Measurements from ENCODE around the gene PDGFA. TPM values are rescaled to one million over a fixed set of nuclear protein-coding genes. Genes with fewer than 3 reads are reported as not detected.

The PDGFA gene
- total RNA-seq, 1 experiment from 2014 or later: 20.1 TPM

GRCh38 chr7:491958-492713 lies 27.5 kb downstream of the PDGFA start:
- no peak for DNase-seq (ENCODE audit: unreplicated experiment)
- no peak overlapping the region for H3K27ac Mint-ChIP-seq (ENCODE audit: low read depth, unreplicated experiment)
- no peak for TF ChIP-seq CTCF (IDR thresholded peaks at IDR 0.05; ENCODE audit: unreplicated experiment)
- H3K4me3 Mint-ChIP-seq (ENCODE audit: unreplicated experiment): no peak overlapping the region
- ChIA-PET CTCF (no interaction called here), POLR2A (no interaction called here)
- peaks cover 8% of the 10 kb centered on the region for H3K4me1 Mint-ChIP-seq (ENCODE audit: insufficient read depth, unreplicated experiment)
- BruUV-seq (replicated peaks): no TSS peak
- H3K27me3 Mint-ChIP-seq (ENCODE audit: insufficient read depth, unreplicated experiment): no peaks in the 10 kb centered on the region
- H3K9me3 Mint-ChIP-seq (ENCODE audit: unreplicated experiment): no peaks in the 10 kb centered on the region
- peaks cover 17% of the 10 kb centered on the region for H3K36me3 Mint-ChIP-seq (ENCODE audit: insufficient read depth, unreplicated experiment)
- intact Hi-C loops (cut with micrococcal nuclease): no loop called here

GRCh38 chr7:491292-491957 lies 28.2 kb downstream of the PDGFA start:
- intact Hi-C loops (cut with micrococcal nuclease): no loop called here
- Mint-ChIP-seq H3K4me3 (ENCODE audit: unreplicated experiment) (no peak overlapping the region), H3K27ac (ENCODE audit: low read depth, unreplicated experiment) (no peak overlapping the region), H3K36me3 (ENCODE audit: insufficient read depth, unreplicated experiment) (peaks cover 9% of the 10 kb centered on the region), H3K4me1 (ENCODE audit: insufficient read depth, unreplicated experiment) (peaks cover 8% of the 10 kb centered on the region), H3K9me3 (ENCODE audit: unreplicated experiment) (no peaks in the 10 kb centered on the region), H3K27me3 (ENCODE audit: insufficient read depth, unreplicated experiment) (peaks cover 6% of the 10 kb centered on the region)
- DNase-seq (ENCODE audit: unreplicated experiment): no peak
- no TSS peak for BruUV-seq (replicated peaks)
- CTCF ChIA-PET: no interaction called here
- POLR2A ChIA-PET: no interaction called here
- TF ChIP-seq CTCF (IDR thresholded peaks at IDR 0.05; ENCODE audit: unreplicated experiment): no peak

GRCh38 chr7:490461-491291 lies 29.0 kb downstream of the PDGFA start:
- no peak overlapping the region for H3K27ac Mint-ChIP-seq (ENCODE audit: low read depth, unreplicated experiment)
- no peak for DNase-seq (ENCODE audit: unreplicated experiment)
- no TSS peak for BruUV-seq (replicated peaks)
- no peak overlapping the region for H3K4me3 Mint-ChIP-seq (ENCODE audit: unreplicated experiment)
- H3K9me3 Mint-ChIP-seq (ENCODE audit: unreplicated experiment): no peaks in the 10 kb centered on the region
- TF ChIP-seq CTCF (IDR thresholded peaks at IDR 0.05; ENCODE audit: unreplicated experiment): no peak
- H3K4me1 Mint-ChIP-seq (ENCODE audit: insufficient read depth, unreplicated experiment): peaks cover 8% of the 10 kb centered on the region
- POLR2A ChIA-PET: no interaction called here
- intact Hi-C loops (cut with micrococcal nuclease): no loop called here
- H3K27me3 Mint-ChIP-seq (ENCODE audit: insufficient read depth, unreplicated experiment): peaks cover 14% of the 10 kb centered on the region
- H3K36me3 Mint-ChIP-seq (ENCODE audit: insufficient read depth, unreplicated experiment): peaks cover 3% of the 10 kb centered on the region
- CTCF ChIA-PET: interaction anchor here (0.7 kb wide), 1 partner anchor 284 kb away, joined by 3 read pairs; no protein-coding TSS in a partner anchor

- Mint-ChIP-seq H3K27ac (ENCODE audit: low read depth, unreplicated experiment) (no peak overlapping the region), H3K4me1 (ENCODE audit: insufficient read depth, unreplicated experiment) (peaks cover 12% of the 10 kb centered on the region), H3K4me3 (ENCODE audit: unreplicated experiment) (no peak overlapping the region), H3K27me3 (ENCODE audit: insufficient read depth, unreplicated experiment) (peaks cover 16% of the 10 kb centered on the region), H3K36me3 (ENCODE audit: insufficient read depth, unreplicated experiment) (no peaks in the 10 kb centered on the region), H3K9me3 (ENCODE audit: unreplicated experiment) (no peaks in the 10 kb centered on the region)
- POLR2A ChIA-PET: no interaction called here
- intact Hi-C loops (cut with micrococcal nuclease): no loop called here
- CTCF ChIA-PET: no interaction called here
- DNase-seq (ENCODE audit: unreplicated experiment): no peak
- TF ChIP-seq CTCF (IDR thresholded peaks at IDR 0.05; ENCODE audit: unreplicated experiment): no peak
- BruUV-seq (replicated peaks): no TSS peak
Measured at GRCh38 chr7:489876-490275, 29.8 kb downstream of the PDGFA start.
